Psoas muscle (tissue), 8 donors: ENCODE results near the gene TSPAN33. TPM values are rescaled to one million over a fixed set of nuclear protein-coding genes. Genes with fewer than 3 reads are reported as not detected.
"Not testable (repeated sequence)": the region's sequence is repeated elsewhere in the genome, so short reads cannot be mapped to it uniquely, and the experiment has no call there.

Experiments used
- ATAC-seq, 4 donors: fragments of 200-7000 bp; cut with Tn5 transposase; one replicate each; pipeline ENCODE4 v1.9.1; 2020; ENCODE audit warnings: moderate library complexity in 3 of 4, mild to moderate bottlenecking in 2 of 4
- DNase-seq, 2 donors: peaks; one replicate each; pipeline ENCODE4 v3.0.0-alpha.2; 2020
- H3K27ac ChIP-seq: fragments of 200-600 bp; one replicate; pipeline ENCODE4 v1.8.0; 2022
- H3K27me3 ChIP-seq, 3 donors: fragments of 200-600 bp in 1 of 3; one replicate each; pipeline versions ENCODE4 v1.6.1 to v1.8.0; 2013 to 2022; ENCODE audit warnings: low read length in 2 of 3, mild to moderate bottlenecking in 2 of 3, moderate library complexity in 1 of 3; ENCODE audit not compliant: insufficient read depth in 3 of 3
- H3K36me3 ChIP-seq, 2 donors: fragments of 200-600 bp in 1 of 2; one replicate each; pipeline versions ENCODE4 v1.6.1 to v1.8.0; 2013 to 2022; ENCODE audit warnings: low read depth in 1 of 2, mild to moderate bottlenecking in 1 of 2, moderate library complexity in 1 of 2; ENCODE audit not compliant: insufficient read depth in 1 of 2
- H3K4me1 ChIP-seq: fragments of 200-600 bp; one replicate; pipeline ENCODE4 v1.8.0; 2022
- H3K4me3 ChIP-seq: fragments of 200-600 bp; one replicate; pipeline ENCODE4 v1.8.0; 2022; ENCODE audit warnings: mild to moderate bottlenecking
- H3K9me3 ChIP-seq: fragments of 200-600 bp; one replicate; pipeline ENCODE4 v1.8.0; 2022
- WGBS, 3 donors: extraction: QIAGEN DNeasy Blood & Tissue Kit; methylation state at CpG; one replicate each; pipeline versions ENCODE4 v1.1.6 to v1.1.7; 2013; 5-methylcytosine and 5-hydroxymethylcytosine counted together
- intact Hi-C, 2 donors: fragments of 100-400 bp; cut with DNase I; formaldehyde crosslinking; loops; one replicate each; pipeline versions ENCODE4 v1.11.0 to v1.14.2; 2022
- polyA plus RNA-seq, 3 donors: library from polyadenylated mRNA; stranded (reverse); fragments of 200-250 nt; gene quantifications; one replicate each; pipeline ENCODE4 v1.2.3, GENCODE V29; 2013
- total RNA-seq, 4 donors: library from RNA; stranded (reverse); fragmentation: NEBNext Ultra II Directional in 2 of 4; extraction: Animal tissue kit (Norgen Biotek cat#: 25700) in 2 of 4; gene quantifications; one replicate each; pipeline versions ENCODE4 v1.2.1 to v1.2.4, GENCODE V29; 2021 to 2023
- TF ChIP-seq, protein P1 (sequence below): fragments of 200-600 bp; IDR thresholded peaks from one replicate; pipeline ENCODE4 v1.8.0; 2022; ENCODE audit warnings: antibody characterized with exemption
- donor health status: healthy with polysubstance abuse.
- donor health status: DM: no; HTN: no; CAD: no; lungs with moderate emphysema.
- donor health status: Bipolar disorder and iron deficiency.
- donor health status: healthy.
- donor health status: DM: yes; HTN: yes; CAD: no.
- donor health status: DM: no; HTN: no; CAD: no.
- donor health status: DM: no; HTN: no; CAD: no.
- donor health status: DM: yes; HTN: yes; CAD: no.

TSPAN33 gene
- total and polyA plus RNA-seq, 7 donors, result 2.2 to 15.4 (median 9.1) TPM

DNA sequence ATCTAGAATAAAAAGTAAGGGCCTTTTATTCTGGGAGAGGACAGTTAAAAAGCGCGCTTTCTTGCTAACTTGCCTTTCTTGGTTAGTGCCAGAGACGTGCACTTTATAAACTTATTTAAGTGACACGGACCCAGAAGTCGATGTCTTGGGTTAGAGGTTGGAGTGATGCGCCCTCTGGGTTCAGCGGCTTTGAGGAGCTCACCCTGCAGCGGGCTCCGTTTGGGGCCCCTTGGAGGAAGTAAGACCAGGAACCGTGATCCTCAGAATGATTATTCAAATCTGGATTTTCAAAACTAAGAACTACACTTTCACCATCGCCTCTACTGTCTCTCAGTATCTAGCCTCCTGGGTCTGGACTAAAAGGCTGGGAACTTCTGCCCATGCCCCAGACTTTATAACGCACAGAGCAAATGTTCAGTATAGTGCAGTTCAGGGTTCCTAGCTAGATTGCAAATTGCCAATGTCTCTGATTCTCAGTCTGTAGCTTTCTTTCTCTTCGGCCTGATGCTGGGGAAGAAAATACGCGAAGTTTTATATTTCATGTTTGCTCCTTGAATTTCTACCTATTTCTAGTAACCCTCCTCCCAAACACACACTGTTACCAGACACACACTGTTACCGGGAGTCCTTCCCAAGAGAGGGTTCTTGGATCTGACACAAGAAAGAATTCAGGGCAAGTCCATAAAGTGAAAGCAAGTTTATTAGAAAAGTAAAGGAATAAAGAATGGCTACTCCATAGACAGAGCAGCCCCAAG is 25.4 kb downstream of the TSPAN33 start:
- peak in 1 of 4 donors; percentile 21 for ATAC-seq
- TF ChIP-seq, protein P1, sequence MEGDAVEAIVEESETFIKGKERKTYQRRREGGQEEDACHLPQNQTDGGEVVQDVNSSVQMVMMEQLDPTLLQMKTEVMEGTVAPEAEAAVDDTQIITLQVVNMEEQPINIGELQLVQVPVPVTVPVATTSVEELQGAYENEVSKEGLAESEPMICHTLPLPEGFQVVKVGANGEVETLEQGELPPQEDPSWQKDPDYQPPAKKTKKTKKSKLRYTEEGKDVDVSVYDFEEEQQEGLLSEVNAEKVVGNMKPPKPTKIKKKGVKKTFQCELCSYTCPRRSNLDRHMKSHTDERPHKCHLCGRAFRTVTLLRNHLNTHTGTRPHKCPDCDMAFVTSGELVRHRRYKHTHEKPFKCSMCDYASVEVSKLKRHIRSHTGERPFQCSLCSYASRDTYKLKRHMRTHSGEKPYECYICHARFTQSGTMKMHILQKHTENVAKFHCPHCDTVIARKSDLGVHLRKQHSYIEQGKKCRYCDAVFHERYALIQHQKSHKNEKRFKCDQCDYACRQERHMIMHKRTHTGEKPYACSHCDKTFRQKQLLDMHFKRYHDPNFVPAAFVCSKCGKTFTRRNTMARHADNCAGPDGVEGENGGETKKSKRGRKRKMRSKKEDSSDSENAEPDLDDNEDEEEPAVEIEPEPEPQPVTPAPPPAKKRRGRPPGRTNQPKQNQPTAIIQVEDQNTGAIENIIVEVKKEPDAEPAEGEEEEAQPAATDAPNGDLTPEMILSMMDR, result no peak
- WGBS, 3 donors, result 68 to 73% (median 71%) methylated on average over 16 of the region's 16 CpGs
- Histone ChIP-seq H3K4me1 (no peaks in the 10 kb centered on the region), H3K27me3 (no peaks in the 10 kb centered on the region), H3K27ac (no peak overlapping the region), H3K9me3 (no peaks in the 10 kb centered on the region), H3K4me3 (peak overlapping the region; percentile 62), H3K36me3 (peaks cover 0 to 6% of the 10 kb centered on the region in 2 donors)
- no peak for DNase-seq
- intact Hi-C loops, result no loop called here

DNA sequence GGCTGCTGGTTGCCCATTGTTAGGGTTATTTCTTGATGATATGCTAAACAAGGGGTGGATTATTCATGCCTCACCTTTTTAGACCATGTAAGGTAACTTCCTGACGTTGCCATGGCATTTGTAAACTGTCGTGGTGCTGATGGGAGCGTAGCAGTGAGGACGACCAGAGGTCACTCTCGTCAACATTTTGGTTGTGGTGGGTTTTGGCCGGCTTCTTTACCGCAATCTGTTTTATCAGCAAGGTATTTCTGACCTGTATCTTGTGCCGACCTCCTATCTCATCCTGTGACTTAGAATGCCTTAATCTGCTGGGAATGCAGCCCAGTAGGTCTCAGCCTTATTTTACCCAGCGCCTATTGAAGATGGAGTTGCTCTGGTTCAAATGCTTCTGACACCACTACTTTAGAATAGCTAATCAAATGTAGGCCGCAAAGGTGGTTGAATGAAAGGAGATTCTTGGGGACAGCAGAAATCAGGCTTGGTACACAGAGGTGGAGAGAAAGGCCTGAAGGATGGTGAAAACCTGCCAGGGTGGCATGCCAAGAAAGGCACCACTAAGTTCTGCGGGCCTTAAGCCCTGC is 26.0 kb downstream of the TSPAN33 start:
- TF ChIP-seq, protein P1, result no peak
- intact Hi-C loops, result no loop called here

DNA sequence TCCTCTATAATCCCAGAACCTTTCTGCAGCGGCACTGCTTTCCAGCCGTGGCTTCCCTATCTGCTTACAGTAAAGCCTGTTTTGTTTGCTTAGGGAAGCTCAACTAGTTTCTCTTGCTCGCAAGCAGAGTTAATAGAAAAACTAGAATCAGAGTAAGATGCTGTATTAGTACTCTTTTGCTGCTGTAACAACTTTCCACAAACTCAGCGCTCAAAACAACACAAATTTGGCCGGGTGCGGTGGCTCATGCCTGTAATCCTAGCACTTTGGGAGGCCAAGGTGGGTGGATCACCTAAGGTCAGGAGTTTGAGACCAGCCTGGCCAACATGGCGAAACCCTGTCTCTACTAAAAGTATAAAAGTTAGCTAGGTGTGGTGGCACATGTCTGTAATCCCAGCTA is 29.4 kb downstream of the TSPAN33 start:
- intact Hi-C loops, H3K27me3 ChIP-seq, H3K4me1 ChIP-seq, H3K27ac ChIP-seq, H3K9me3 ChIP-seq, ATAC-seq, H3K36me3 ChIP-seq, DNase-seq, H3K4me3 ChIP-seq: not testable (repeated sequence)
- 93 to 96% (median 94%) methylated on average over 7 of the region's 7 CpGs for WGBS, 3 donors

More for the DNA sequence above, 26.0 kb downstream of the TSPAN33 start:
- Histone ChIP-seq H3K9me3 (no peaks in the 10 kb centered on the region), H3K27ac (no peak overlapping the region), H3K27me3 (no peaks in the 10 kb centered on the region), H3K4me3 (no peak overlapping the region), H3K36me3 (peaks cover 0 to 6% of the 10 kb centered on the region in 2 donors), H3K4me1 (no peaks in the 10 kb centered on the region)
- ATAC-seq, result no peak
- WGBS, 3 donors, result 88 to 95% (median 93%) methylated on average over 11 of the region's 11 CpGs
- DNase-seq, result no peak

DNA sequence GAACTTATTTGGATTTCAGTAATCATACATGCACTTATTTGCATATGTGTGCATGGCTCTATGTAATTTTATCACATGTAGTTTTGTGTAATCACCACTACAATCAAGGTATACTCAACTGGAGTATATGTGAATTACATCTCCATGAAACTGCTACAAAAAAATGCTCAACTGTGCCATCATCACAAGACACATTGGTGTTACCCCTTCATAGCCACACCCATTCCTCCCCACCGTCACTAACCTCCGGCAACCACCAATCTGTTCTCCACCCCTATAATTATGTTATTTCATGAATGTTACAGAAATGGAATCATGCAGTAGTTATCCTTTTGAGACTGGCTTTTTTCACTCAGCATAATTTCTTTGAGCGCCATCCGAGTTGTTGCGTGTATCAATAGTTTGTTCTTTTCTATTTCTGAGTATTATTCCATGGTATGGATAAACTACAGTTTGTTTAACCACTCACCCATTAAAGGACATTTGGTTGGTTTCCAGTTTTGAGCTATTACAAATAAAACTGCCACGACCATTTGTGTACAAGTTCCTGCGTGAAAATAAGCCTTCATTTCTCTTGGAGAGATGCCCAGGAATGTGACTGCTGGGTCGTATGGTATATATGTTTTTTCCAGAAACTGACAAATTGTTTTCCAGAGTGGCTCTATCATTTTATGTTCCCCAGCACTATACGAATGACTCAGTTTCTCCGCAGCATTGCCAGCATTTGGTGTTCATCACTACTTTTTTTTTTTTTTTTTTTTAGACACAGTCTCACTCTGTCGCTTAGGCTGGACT is 32.6 kb downstream of the TSPAN33 start:
- ATAC-seq, result no peak
- no peaks in the 10 kb centered on the region for H3K4me1 ChIP-seq
- no peaks in the 10 kb centered on the region for H3K36me3 ChIP-seq
- H3K4me3 ChIP-seq, result no peak overlapping the region
- intact Hi-C loops, result no loop called here
- H3K27me3 ChIP-seq, result no peaks in the 10 kb centered on the region
- TF ChIP-seq, protein P1, result no peak
- DNase-seq, result no peak
- H3K9me3 ChIP-seq, result no peaks in the 10 kb centered on the region
- 38 to 56% (median 38%) methylated on average over 11 of the region's 11 CpGs for WGBS, 3 donors
- H3K27ac ChIP-seq, result no peak overlapping the region
